Mesenchymal stem cell (in vitro differentiated cells and primary cell): Measurements from ENCODE around the gene ANKS1B.

ENCODE experiments used
- DNase-seq: peaks from one replicate; pipeline ENCODE4 v3.0.0-alpha.2; 2013
- H2AFZ ChIP-seq: one replicate; pipeline ENCODE4 v1.6.1; 2013; ENCODE audit warnings: low read depth, mild to moderate bottlenecking, control low read depth, inconsistent platforms, low read length, moderate library complexity
- H2AK5ac ChIP-seq: 2 replicates; pipeline ENCODE4 v1.6.1; 2013; ENCODE audit warnings: low read length, moderate library complexity, mild to moderate bottlenecking, inconsistent platforms; ENCODE audit not compliant: severe bottlenecking
- H2BK120ac ChIP-seq: one replicate; pipeline ENCODE4 v1.6.1; 2013; ENCODE audit warnings: low read depth, mild to moderate bottlenecking, inconsistent platforms, low read length, moderate library complexity
- H2BK12ac ChIP-seq, 2 experiments: one replicate each; pipeline ENCODE4 v1.6.1; 2013; ENCODE audit warnings: inconsistent platforms in 2 of 2, low read length in 2 of 2, mild to moderate bottlenecking in 2 of 2, moderate library complexity in 2 of 2, control low read depth in 1 of 2
- H2BK15ac ChIP-seq: one replicate; pipeline ENCODE4 v1.6.1; 2013; ENCODE audit warnings: mild to moderate bottlenecking, low read depth, inconsistent platforms; ENCODE audit not compliant: poor library complexity, severe bottlenecking
- H2BK5ac ChIP-seq: 2 replicates; pipeline ENCODE4 v1.6.1; 2013; ENCODE audit warnings: low read depth, mild to moderate bottlenecking, low read length, control low read depth, inconsistent platforms; ENCODE audit not compliant: poor library complexity, severe bottlenecking
- H3K14ac ChIP-seq, 2 experiments: one replicate each; pipeline ENCODE4 v1.6.1; 2013; ENCODE audit warnings: inconsistent platforms in 2 of 2, low read length in 2 of 2, control low read depth in 1 of 2, mild to moderate bottlenecking in 1 of 2, moderate library complexity in 1 of 2
- H3K18ac ChIP-seq, 2 experiments: one replicate each; pipeline ENCODE4 v1.6.1; 2013; ENCODE audit warnings: inconsistent platforms in 2 of 2, low read length in 2 of 2, control low read depth in 1 of 2, low read depth in 1 of 2, mild to moderate bottlenecking in 1 of 2
- H3K23ac ChIP-seq, 2 experiments: one replicate each; pipeline ENCODE4 v1.6.1; 2013; ENCODE audit warnings: inconsistent platforms in 2 of 2, low read length in 2 of 2, mild to moderate bottlenecking in 2 of 2, moderate library complexity in 2 of 2, control low read depth in 1 of 2
- H3K27ac ChIP-seq: 2 replicates; pipeline ENCODE4 v1.5.1; 2013; ENCODE audit warnings: mild to moderate bottlenecking, moderate library complexity, low read length, control low read depth, inconsistent platforms; ENCODE audit not compliant: poor library complexity, severe bottlenecking
- H3K27me3 ChIP-seq, 2 experiments: 2 replicates each; pipeline versions ENCODE4 v1.6.1 to v1.7.0; 2013; ENCODE audit warnings: low read length in 2 of 2, mild to moderate bottlenecking in 2 of 2, moderate library complexity in 2 of 2, control low read depth in 1 of 2, inconsistent platforms in 1 of 2; ENCODE audit not compliant: control insufficient read depth in 1 of 2, insufficient read depth in 1 of 2
- H3K36me3 ChIP-seq, 2 experiments: 2 replicates each; pipeline versions ENCODE4 v1.6.1 to v1.7.0; 2013; ENCODE audit warnings: low read length in 2 of 2, control low read depth in 1 of 2, inconsistent platforms in 1 of 2, low read depth in 1 of 2, mild to moderate bottlenecking in 1 of 2; ENCODE audit not compliant: insufficient read depth in 2 of 2, control insufficient read depth in 1 of 2
- H3K4ac ChIP-seq, 2 experiments: one replicate each; pipeline ENCODE4 v1.6.1; 2013; ENCODE audit warnings: inconsistent platforms in 2 of 2, low read length in 2 of 2, mild to moderate bottlenecking in 2 of 2, moderate library complexity in 2 of 2, control low read depth in 1 of 2, low read depth in 1 of 2
- H3K4me1 ChIP-seq: 2 replicates; pipeline ENCODE4 v1.6.1; 2013; ENCODE audit warnings: low read depth, low read length, control low read depth; ENCODE audit not compliant: control insufficient read depth, insufficient read depth
- H3K4me2 ChIP-seq: 2 replicates; pipeline ENCODE4 v1.6.1; 2013; ENCODE audit warnings: low read length, mild to moderate bottlenecking, inconsistent platforms; ENCODE audit not compliant: poor library complexity, severe bottlenecking
- H3K4me3 ChIP-seq, 2 experiments: 2 replicates each; pipeline versions ENCODE4 v1.5.1 to v1.7.0; 2013; ENCODE audit warnings: low read length in 2 of 2, mild to moderate bottlenecking in 2 of 2, control low read depth in 1 of 2, low read depth in 1 of 2; ENCODE audit not compliant: insufficient read depth in 1 of 2
- H3K79me1 ChIP-seq: replicated peaks from 2 replicates; pipeline ENCODE4 v1.6.1; 2013; ENCODE audit warnings: mild to moderate bottlenecking, control low read depth, low read length, inconsistent platforms; ENCODE audit not compliant: poor library complexity, severe bottlenecking
- H3K9ac ChIP-seq: 2 replicates; pipeline ENCODE4 v1.7.0; 2013; ENCODE audit warnings: mild to moderate bottlenecking, low read length, moderate library complexity
- H3K9me3 ChIP-seq: 2 replicates; pipeline ENCODE4 v1.7.0; 2013; ENCODE audit warnings: mild to moderate bottlenecking, low read length; ENCODE audit not compliant: control insufficient read depth
- H4K8ac ChIP-seq: one replicate; pipeline ENCODE4 v1.6.1; 2013; ENCODE audit warnings: inconsistent platforms, mild to moderate bottlenecking, low read length, moderate library complexity
- H4K91ac ChIP-seq: one replicate; pipeline ENCODE4 v1.6.1; 2013; ENCODE audit warnings: mild to moderate bottlenecking, low read length, inconsistent platforms
- WGBS: methylation state at CpG from one replicate; pipeline ENCODE4 v1.1.7; 2013; ENCODE audit warnings: mixed read lengths; 5-methylcytosine and 5-hydroxymethylcytosine counted together

Gene ANKS1B

GRCh38 chr12:98808243-98808875 lies 1176.4 kb downstream of the ANKS1B start:
- no peak overlapping the region for H2BK120ac ChIP-seq
- no peak overlapping the region for H3K4me3 ChIP-seq
- H3K36me3 ChIP-seq, result no peaks in the 10 kb centered on the region
- no peak overlapping the region for H3K9ac ChIP-seq
- H3K23ac ChIP-seq, result no peak overlapping the region
- H3K14ac ChIP-seq, result no peak overlapping the region
- no peak overlapping the region for H2BK15ac ChIP-seq
- H3K4me1 ChIP-seq, result no peaks in the 10 kb centered on the region
- no peak overlapping the region for H2BK12ac ChIP-seq
- H2BK5ac ChIP-seq, result no peak overlapping the region
- no peak overlapping the region for H4K91ac ChIP-seq
- no peak overlapping the region for H3K4ac ChIP-seq
- no peak overlapping the region for H3K27ac ChIP-seq
- H3K4me2 ChIP-seq, result no peak overlapping the region
- H2AK5ac ChIP-seq, result no peak overlapping the region
- DNase-seq, result no peak
- no peak overlapping the region for H4K8ac ChIP-seq
- H3K79me1 ChIP-seq, result no peaks in the 10 kb centered on the region
- no peak overlapping the region for H3K18ac ChIP-seq
- H3K9me3 ChIP-seq, result no peaks in the 10 kb centered on the region
- peaks cover 0 to 2% of the 10 kb centered on the region in 2 experiments for H3K27me3 ChIP-seq
- no peak overlapping the region for H2AFZ ChIP-seq
- WGBS, result 57% methylated on average over 6 of the region's 6 CpGs

GRCh38 chr12:98807187-98807586 lies 1177.5 kb downstream of the ANKS1B start:
- Histone ChIP-seq H4K8ac (no peak overlapping the region), H2BK120ac (no peak overlapping the region), H3K36me3 (no peaks in the 10 kb centered on the region), H3K27me3 (peaks cover 0 to 2% of the 10 kb centered on the region in 2 experiments), H2BK12ac (no peak overlapping the region), H3K4me3 (no peak overlapping the region), H3K23ac (no peak overlapping the region), H3K14ac (no peak overlapping the region), H3K9ac (no peak overlapping the region), H3K27ac (no peak overlapping the region), H2AFZ (no peak overlapping the region), H3K9me3 (no peaks in the 10 kb centered on the region), H4K91ac (no peak overlapping the region), H3K4me2 (no peak overlapping the region), H2BK5ac (no peak overlapping the region), H2BK15ac (no peak overlapping the region), H3K4me1 (no peaks in the 10 kb centered on the region), H3K79me1 (no peaks in the 10 kb centered on the region), H3K18ac (no peak overlapping the region), H3K4ac (no peak overlapping the region), H2AK5ac (no peak overlapping the region)
- DNase-seq, result no peak
- WGBS, result 57% methylated on average over 1 of the region's 2 CpGs

GRCh38 chr12:98803468-98804209 lies 1181.1 kb downstream of the ANKS1B start:
- Histone ChIP-seq H3K27ac (no peak overlapping the region), H3K79me1 (no peaks in the 10 kb centered on the region), H3K27me3 (no peaks in the 10 kb centered on the region), H2BK15ac (no peak overlapping the region), H3K9me3 (no peaks in the 10 kb centered on the region), H3K4me1 (no peaks in the 10 kb centered on the region), H3K9ac (no peak overlapping the region), H2BK12ac (no peak overlapping the region), H4K8ac (no peak overlapping the region), H3K4me2 (no peak overlapping the region), H2BK120ac (no peak overlapping the region), H3K18ac (no peak overlapping the region), H3K36me3 (no peaks in the 10 kb centered on the region), H3K23ac (no peak overlapping the region), H3K4ac (no peak overlapping the region), H3K14ac (no peak overlapping the region), H4K91ac (no peak overlapping the region), H2AK5ac (no peak overlapping the region), H2BK5ac (no peak overlapping the region), H2AFZ (no peak overlapping the region), H3K4me3 (no peak overlapping the region)
- DNase-seq, result no peak
- 87% methylated on average over 5 of the region's 6 CpGs for WGBS

- DNase-seq, result no peak
- H3K79me1 ChIP-seq, result no peaks in the 10 kb centered on the region
- no peak overlapping the region for H4K91ac ChIP-seq
- no peak overlapping the region for H2BK15ac ChIP-seq
- no peak overlapping the region for H2BK12ac ChIP-seq
- H3K4ac ChIP-seq, result no peak overlapping the region
- no peak overlapping the region for H2BK5ac ChIP-seq
- H3K4me3 ChIP-seq, result no peak overlapping the region
- H3K4me1 ChIP-seq, result no peaks in the 10 kb centered on the region
- no peak overlapping the region for H3K27ac ChIP-seq
- H2AFZ ChIP-seq, result no peak overlapping the region
- H3K36me3 ChIP-seq, result no peaks in the 10 kb centered on the region
- no peaks in the 10 kb centered on the region for H3K27me3 ChIP-seq
- H3K18ac ChIP-seq, result no peak overlapping the region
- H2AK5ac ChIP-seq, result no peak overlapping the region
- no peak overlapping the region for H2BK120ac ChIP-seq
- no peaks in the 10 kb centered on the region for H3K9me3 ChIP-seq
- H3K9ac ChIP-seq, result no peak overlapping the region
- no peak overlapping the region for H3K14ac ChIP-seq
- WGBS, result 71% methylated on average over 3 of the region's 3 CpGs
- H3K4me2 ChIP-seq, result no peak overlapping the region
- H3K23ac ChIP-seq, result no peak overlapping the region
- H4K8ac ChIP-seq, result no peak overlapping the region
Observed at GRCh38 chr12:98799822-98800221, 1184.9 kb downstream of the ANKS1B start.
